Ishikawa (cell line): ENCODE measurements around the gene LRP5.

ENCODE experiments used
- CREB1 ChIP-seq: IDR thresholded peaks from 2 replicates; pipeline ENCODE4 v1.6.1; 2012; ENCODE audit warnings: low read depth
- EP300 ChIP-seq: IDR thresholded peaks from 2 replicates; pipeline ENCODE4 v1.6.1; 2012; ENCODE audit warnings: borderline replicate concordance
- FOXM1 ChIP-seq: IDR thresholded peaks from 2 replicates; pipeline ENCODE4 v1.6.1; 2012; ENCODE audit warnings: low read depth, borderline replicate concordance
- MAX ChIP-seq: IDR thresholded peaks from 2 replicates; pipeline ENCODE4 v1.6.1; 2012
- NFIC ChIP-seq: IDR thresholded peaks from 2 replicates; pipeline ENCODE4 v1.6.1; 2012
- RAD21 ChIP-seq: IDR thresholded peaks from 2 replicates; pipeline ENCODE4 v1.6.1; 2012; ENCODE audit warnings: low read depth
- REST ChIP-seq: IDR thresholded peaks from 2 replicates; pipeline ENCODE4 v1.6.1; 2012; ENCODE audit warnings: low read depth, mild to moderate bottlenecking
- TAF1 ChIP-seq: IDR thresholded peaks from 2 replicates; pipeline ENCODE4 v1.6.1; 2012; ENCODE audit warnings: low read depth, mild to moderate bottlenecking
- TCF12 ChIP-seq: IDR thresholded peaks from 2 replicates; pipeline ENCODE4 v1.6.1; 2012; ENCODE audit warnings: low read depth
- ZBTB7A ChIP-seq: IDR thresholded peaks from 2 replicates; pipeline ENCODE4 v1.6.1; 2012; ENCODE audit warnings: low read depth

GRCh38 chr11:68450711-68451110 lies 138.3 kb downstream of the LRP5 start:
- TF ChIP-seq REST (no peak), NFIC (no peak), RAD21 (no peak), TAF1 (no peak), TCF12 (no peak), MAX (no peak), EP300 (no peak), FOXM1 (no peak), ZBTB7A (no peak), CREB1 (no peak)
